Thymus (tissue), 11 donors: Measurements from ENCODE around the gene KCNK17. TPM values are rescaled to one million over a fixed set of nuclear protein-coding genes. Genes with fewer than 3 reads are reported as not detected.

ENCODE experiments used
- DNase-seq, 9 donors: peaks; one replicate each; pipeline ENCODE4 v3.0.0-alpha.2; 2013; ENCODE audit warnings: low spot score in 9 of 9, low read depth in 6 of 9, missing footprints in 1 of 9
- H3K27ac ChIP-seq, 2 donors: one replicate each; pipeline ENCODE4 v1.5.1; 2013; ENCODE audit warnings: control low read depth in 1 of 2, low read depth in 1 of 2, low read length in 1 of 2, mild to moderate bottlenecking in 1 of 2, moderate library complexity in 1 of 2
- H3K27me3 ChIP-seq, 2 donors: one replicate each; pipeline ENCODE4 v1.5.1; 2013; ENCODE audit warnings: low read length in 1 of 2; ENCODE audit not compliant: control insufficient read depth in 2 of 2, insufficient read depth in 1 of 2
- H3K36me3 ChIP-seq, 2 donors: one replicate each; pipeline ENCODE4 v1.5.1; 2013; ENCODE audit warnings: low read length in 1 of 2, mild to moderate bottlenecking in 1 of 2, moderate library complexity in 1 of 2; ENCODE audit not compliant: control insufficient read depth in 2 of 2, insufficient read depth in 2 of 2
- H3K4me1 ChIP-seq, 2 donors: one replicate each; pipeline ENCODE4 v1.5.1; 2013; ENCODE audit warnings: low read length in 2 of 2; ENCODE audit not compliant: control insufficient read depth in 2 of 2, insufficient read depth in 2 of 2
- H3K4me3 ChIP-seq, 2 donors: one replicate each; pipeline ENCODE4 v1.5.1; 2013; ENCODE audit warnings: low read length in 2 of 2, control low read depth in 1 of 2, mild to moderate bottlenecking in 1 of 2
- H3K9me3 ChIP-seq, 2 donors: one replicate each; pipeline ENCODE4 v1.5.1; 2013; ENCODE audit warnings: low read length in 1 of 2, mild to moderate bottlenecking in 1 of 2; ENCODE audit not compliant: control insufficient read depth in 2 of 2, insufficient read depth in 1 of 2
- WGBS: extraction: QIAGEN DNeasy Blood & Tissue Kit; methylation state at CpG from one replicate; pipeline ENCODE4 v1.1.7; 2013; 5-methylcytosine and 5-hydroxymethylcytosine counted together
- polyA plus RNA-seq: library from polyadenylated mRNA; stranded (reverse); fragments of 200-250 nt; gene quantifications from one replicate; pipeline ENCODE4 v1.2.3, GENCODE V29; 2013
- total RNA-seq: library from RNA; stranded (reverse); fragments of 120-200 nt; gene quantifications from one replicate; pipeline ENCODE4 v1.2.4, GENCODE V29; 2013
- donor health status: healthy.

Gene KCNK17
- total and polyA plus RNA-seq, 2 donors = 0.80 to 1.0 TPM

GRCh38 chr6:39309942-39310531, 4.2 kb downstream of the KCNK17 start:
- Histone ChIP-seq H3K36me3 (no peaks in the 10 kb centered on the region), H3K4me3 (no peak overlapping the region), H3K9me3 (no peaks in the 10 kb centered on the region), H3K4me1 (peaks cover 15 to 20% of the 10 kb centered on the region in 2 donors), H3K27me3 (peaks cover 18 to 39% of the 10 kb centered on the region in 2 donors), H3K27ac (no peak overlapping the region)
- 66% methylated on average over 7 of the region's 7 CpGs for WGBS
- DNase-seq = peak; percentile 27 to 78 (median 52)

GRCh38 chr6:39307462-39307861, 6.8 kb downstream of the KCNK17 start:
- Histone ChIP-seq H3K4me1 (peaks cover 6% of the 10 kb centered on the region in 2 donors), H3K9me3 (no peaks in the 10 kb centered on the region)
- 92% methylated on average over 3 of the region's 3 CpGs for WGBS

GRCh38 chr6:39304951-39305350, 9.3 kb downstream of the KCNK17 start:
- Histone ChIP-seq H3K4me3 (no peak overlapping the region), H3K36me3 (no peaks in the 10 kb centered on the region), H3K27ac (no peak overlapping the region), H3K27me3 (no peaks in the 10 kb centered on the region), H3K4me1 (peaks cover 6 to 7% of the 10 kb centered on the region in 2 donors), H3K9me3 (no peaks in the 10 kb centered on the region)
- no peak for DNase-seq

More at GRCh38 chr6:39307462-39307861, 6.8 kb downstream of the KCNK17 start:
- DNase-seq = no peak
- H3K4me3 ChIP-seq = no peak overlapping the region
- no peak overlapping the region for H3K27ac ChIP-seq
- H3K27me3 ChIP-seq = peaks cover 0 to 13% of the 10 kb centered on the region in 2 donors
- no peaks in the 10 kb centered on the region for H3K36me3 ChIP-seq

GRCh38 chr6:39303425-39304153, 10.6 kb downstream of the KCNK17 start:
- WGBS = 91% methylated on average over 30 of the region's 30 CpGs

GRCh38 chr6:39302669-39303424, 11.4 kb downstream of the KCNK17 start:
- peak; percentile 62 to 94 (median 85) for DNase-seq
- no peaks in the 10 kb centered on the region for H3K36me3 ChIP-seq
- WGBS = 10% methylated on average over 11 of the region's 11 CpGs
- H3K4me1 ChIP-seq = peaks cover 6 to 7% of the 10 kb centered on the region in 2 donors
- H3K27ac ChIP-seq = peak overlapping the region in 1 of 2 donors; percentile 28
- H3K27me3 ChIP-seq = no peaks in the 10 kb centered on the region
- peak overlapping the region in 1 of 2 donors; percentile 11 for H3K4me3 ChIP-seq
- H3K9me3 ChIP-seq = no peaks in the 10 kb centered on the region

More at GRCh38 chr6:39303425-39304153, 10.6 kb downstream of the KCNK17 start:
- Histone ChIP-seq H3K36me3 (no peaks in the 10 kb centered on the region), H3K27ac (no peak overlapping the region), H3K4me3 (no peak overlapping the region), H3K4me1 (peaks cover 6 to 7% of the 10 kb centered on the region in 2 donors), H3K9me3 (no peaks in the 10 kb centered on the region), H3K27me3 (no peaks in the 10 kb centered on the region)
- DNase-seq = no peak

GRCh38 chr6:39302011-39302410, 12.2 kb downstream of the KCNK17 start:
- H3K9me3 ChIP-seq = no peaks in the 10 kb centered on the region
- H3K4me1 ChIP-seq = peaks cover 6 to 7% of the 10 kb centered on the region in 2 donors
- no peaks in the 10 kb centered on the region for H3K27me3 ChIP-seq
- no peak for DNase-seq
- no peaks in the 10 kb centered on the region for H3K36me3 ChIP-seq
- H3K4me3 ChIP-seq = no peak overlapping the region
- WGBS = 97% methylated on average over 2 of the region's 2 CpGs
- H3K27ac ChIP-seq = no peak overlapping the region

GRCh38 chr6:39301606-39302005, 12.6 kb downstream of the KCNK17 start:
- no peak overlapping the region for H3K27ac ChIP-seq
- whole genome bisulfite sequencing = 97% methylated on average over 7 of the region's 7 CpGs
- H3K4me3 ChIP-seq = no peak overlapping the region
- H3K4me1 ChIP-seq = peaks cover 6 to 7% of the 10 kb centered on the region in 2 donors
- H3K36me3 ChIP-seq = no peaks in the 10 kb centered on the region
- H3K27me3 ChIP-seq = no peaks in the 10 kb centered on the region
- DNase-seq = no peak
- no peaks in the 10 kb centered on the region for H3K9me3 ChIP-seq

GRCh38 chr6:39300739-39301138, 13.5 kb downstream of the KCNK17 start:
- Histone ChIP-seq H3K27ac (no peak overlapping the region), H3K9me3 (no peaks in the 10 kb centered on the region), H3K4me3 (no peak overlapping the region), H3K36me3 (no peaks in the 10 kb centered on the region), H3K4me1 (peaks cover 6 to 7% of the 10 kb centered on the region in 2 donors), H3K27me3 (no peaks in the 10 kb centered on the region)
- WGBS = 89% methylated on average over 6 of the region's 6 CpGs
- DNase-seq = no peak

- 92% methylated on average over 10 of the region's 10 CpGs for WGBS
- no peaks in the 10 kb centered on the region for H3K27me3 ChIP-seq
- no peak for DNase-seq
Measured at GRCh38 chr6:39298061-39298460, 16.2 kb downstream of the KCNK17 start.

More at GRCh38 chr6:39298061-39298460, 16.2 kb downstream of the KCNK17 start:
- no peak overlapping the region for H3K27ac ChIP-seq
- H3K9me3 ChIP-seq = no peaks in the 10 kb centered on the region
- no peaks in the 10 kb centered on the region for H3K36me3 ChIP-seq
- no peak overlapping the region for H3K4me3 ChIP-seq
- peaks cover 5 to 6% of the 10 kb centered on the region in 2 donors for H3K4me1 ChIP-seq
